ENCODE data around the gene RASIP1.

RASIP1 gene

GRCh38 chr19:48780631-48781391 is 40.4 kb upstream of the RASIP1 start:
- Histone ChIP-seq H3K9me3 (ENCODE audit: control insufficient read depth, insufficient read depth, low read depth, low read length) (no peaks in the 10 kb centered on the region), H3K36me3 (ENCODE audit: control insufficient read depth in 2 of 2, insufficient read depth in 1 of 2, low read length in 2 of 2) (no peaks in the 10 kb centered on the region), H3K4me3 (ENCODE audit: low read depth, low read length) (no peak overlapping the region), H3K27ac (ENCODE audit: extremely low read depth, low read depth, low read length) (no peak overlapping the region), H3K4me1 (ENCODE audit: control insufficient read depth, insufficient read depth, low read length) (no peaks in the 10 kb centered on the region)
- ChIA-PET POLR2A (no interaction called here), CTCF (interaction anchor here (0.7 to 2.8 kb wide), 8 partner anchors 7 to 213 kb away, joined by 3 to 18 read pairs (median 4); partner anchors contain the start of genes FGF21, GYS1 and RUVBL2)
- TF ChIP-seq ZEB2 (tag by site-specific recombination; IDR thresholded peaks at IDR 0.05) (peak; percentile 23; the same call in 1 of the 2 replicates), IKZF3 (tag by site-specific recombination; IDR thresholded peaks at IDR 0.05) (no peak), HOXA7 (CRISPR knock-in tag; IDR thresholded peaks at IDR 0.05; ENCODE audit: borderline replicate concordance) (no peak), GLIS1 (tag by site-specific recombination; IDR thresholded peaks at IDR 0.05) (0 out of 2 replicates have a peak, but pooled peaks have one; percentile 9), ZNF121 (tag by site-specific recombination; IDR thresholded peaks at IDR 0.05) (no peak), SP7 (tag by site-specific recombination; IDR thresholded peaks at IDR 0.05) (0 out of 2 replicates have a peak, but pooled peaks have one; percentile 10), PATZ1 (tag by site-specific recombination; IDR thresholded peaks at IDR 0.05) (peak; percentile 51; the same call in 1 of the 2 replicates), ZBTB8A (tag by site-specific recombination; IDR thresholded peaks at IDR 0.05) (peak; percentile 57; the same call in 1 of the 2 replicates), PRDM1 (tag by site-specific recombination; IDR thresholded peaks at IDR 0.05) (peak; percentile 44; the same call in 1 of the 2 replicates), TCF7L2 (IDR thresholded peaks at IDR 0.05; ENCODE audit: borderline replicate concordance, low read depth, low read length) (peak; percentile 25; the same call in 1 of the 2 replicates)

GRCh38 chr19:48779636-48780035 is 39.2 kb upstream of the RASIP1 start:
- H3K27ac ChIP-seq (ENCODE audit: extremely low read depth, low read depth, low read length) = no peak overlapping the region
- no peak overlapping the region for H3K4me3 ChIP-seq (ENCODE audit: low read depth, low read length)
- TF ChIP-seq ZNF707 (tag by site-specific recombination; IDR thresholded peaks at IDR 0.05) = no peak
- TF ChIP-seq OVOL3 (tag by site-specific recombination; IDR thresholded peaks at IDR 0.05) = no peak
- no peak for TF ChIP-seq ZNF426 (tag by site-specific recombination; IDR thresholded peaks at IDR 0.05)
- TF ChIP-seq ZNF335 (tag by site-specific recombination; conservative IDR thresholded peaks at IDR 0.05) = peak; percentile 51; the same call in 1 of the 2 replicates
- TF ChIP-seq RBAK (tag by site-specific recombination; IDR thresholded peaks at IDR 0.05) = peak; percentile 45; the same call in 1 of the 2 replicates
- H3K36me3 ChIP-seq (ENCODE audit: control insufficient read depth in 2 of 2, insufficient read depth in 1 of 2, low read length in 2 of 2) = no peaks in the 10 kb centered on the region
- ChIA-PET POLR2A (interaction anchor here (0.6 to 0.7 kb wide), 2 partner anchors 8 to 134 kb away, joined by 3 read pairs; no protein-coding TSS in a partner anchor), CTCF (interaction anchor here (0.6 to 2.8 kb wide), 5 partner anchors 8 to 661 kb away, joined by 3 to 18 read pairs (median 4); no protein-coding TSS in a partner anchor)
- no peaks in the 10 kb centered on the region for H3K9me3 ChIP-seq (ENCODE audit: control insufficient read depth, insufficient read depth, low read depth, low read length)
- 0 out of 2 replicates have a peak, but pooled peaks cover under 1% of the 10 kb centered on the region for H3K4me1 ChIP-seq (ENCODE audit: control insufficient read depth, insufficient read depth, low read length)

GRCh38 chr19:48777720-48778119 is 37.3 kb upstream of the RASIP1 start:
- H3K27ac ChIP-seq (ENCODE audit: extremely low read depth, low read depth, low read length) = no peak overlapping the region
- 0 out of 2 replicates have a peak, but pooled peaks cover 2% of the 10 kb centered on the region for H3K4me1 ChIP-seq (ENCODE audit: control insufficient read depth, insufficient read depth, low read length)
- no peaks in the 10 kb centered on the region for H3K9me3 ChIP-seq (ENCODE audit: control insufficient read depth, insufficient read depth, low read depth, low read length)
- no peak overlapping the region for H3K4me3 ChIP-seq (ENCODE audit: low read depth, low read length)
- CTCF ChIA-PET = interaction anchor here (0.7 to 2.8 kb wide), 3 partner anchors 10 to 368 kb away, joined by 4 to 18 read pairs (median 5); no protein-coding TSS in a partner anchor
- H3K36me3 ChIP-seq (ENCODE audit: control insufficient read depth in 2 of 2, insufficient read depth in 1 of 2, low read length in 2 of 2) = no peaks in the 10 kb centered on the region
- POLR2A ChIA-PET = no interaction called here
- no peak for TF ChIP-seq ZNF777 (tag by site-specific recombination; IDR thresholded peaks at IDR 0.05; ENCODE audit: borderline replicate concordance)
- no peak for TF ChIP-seq ZNF214 (tag by site-specific recombination; IDR thresholded peaks at IDR 0.05; ENCODE audit: borderline replicate concordance)
- no peak for TF ChIP-seq MZF1 (tag by site-specific recombination; IDR thresholded peaks at IDR 0.05; ENCODE audit: borderline replicate concordance)
- no peak for TF ChIP-seq ZNF510 (tag by site-specific recombination; IDR thresholded peaks at IDR 0.05; ENCODE audit: insufficient replicate concordance)
- TF ChIP-seq IKZF3 (tag by site-specific recombination; IDR thresholded peaks at IDR 0.05) = no peak
- TF ChIP-seq ZNF473 (tag by site-specific recombination; IDR thresholded peaks at IDR 0.05) = no peak
- no peak for TF ChIP-seq ZNF239 (tag by site-specific recombination; IDR thresholded peaks at IDR 0.05)
- TF ChIP-seq ZNF138 (tag by site-specific recombination; IDR thresholded peaks at IDR 0.05; ENCODE audit: borderline replicate concordance) = no peak
- no peak for TF ChIP-seq ZNF830 (tag by site-specific recombination; IDR thresholded peaks at IDR 0.05; ENCODE audit: low read depth)
- no peak for TF ChIP-seq ZFHX2 (tag by site-specific recombination; conservative IDR thresholded peaks at IDR 0.05)
